ENCODE measurements around the gene FAR2.
A peak's percentile ranks its signal among the peaks of the same experiment; 100 is the strongest.

FAR2 gene

GRCh38 chr12:29317556-29318363, 168.7 kb downstream of the FAR2 start:
- H3K4me3 Mint-ChIP-seq: no peak overlapping the region

GRCh38 chr12:29320295-29321085, 171.4 kb downstream of the FAR2 start:
- Mint-ChIP-seq H3K9me3 (no peaks in the 10 kb centered on the region), H3K27ac (no peak overlapping the region), H3K27me3 (no peaks in the 10 kb centered on the region), H3K36me3 (ENCODE audit: low read depth) (peaks cover 33% of the 10 kb centered on the region), H3K4me1 (ENCODE audit: low read depth) (peaks cover 11% of the 10 kb centered on the region), H3K4me3 (no peak overlapping the region)

More at GRCh38 chr12:29317556-29318363, 168.7 kb downstream of the FAR2 start:
- Mint-ChIP-seq H3K27ac (no peak overlapping the region), H3K27me3 (no peaks in the 10 kb centered on the region), H3K4me1 (ENCODE audit: low read depth) (peaks cover 11% of the 10 kb centered on the region), H3K36me3 (ENCODE audit: low read depth) (peaks cover 17% of the 10 kb centered on the region), H3K9me3 (no peaks in the 10 kb centered on the region)

- Mint-ChIP-seq H3K4me1 (ENCODE audit: low read depth) (peaks cover 10% of the 10 kb centered on the region), H3K27ac (no peak overlapping the region), H3K4me3 (no peak overlapping the region), H3K27me3 (no peaks in the 10 kb centered on the region), H3K9me3 (no peaks in the 10 kb centered on the region), H3K36me3 (ENCODE audit: low read depth) (peaks cover 43% of the 10 kb centered on the region)
These were observed 173.1 kb downstream of the FAR2 start for GRCh38 chr12:29322157-29322556.

- Mint-ChIP-seq H3K36me3 (ENCODE audit: low read depth) (peaks cover 38% of the 10 kb centered on the region), H3K4me1 (ENCODE audit: low read depth) (no peaks in the 10 kb centered on the region), H3K27ac (no peak overlapping the region), H3K4me3 (no peak overlapping the region), H3K27me3 (no peaks in the 10 kb centered on the region), H3K9me3 (no peaks in the 10 kb centered on the region)
These were observed 180.3 kb downstream of the FAR2 start for GRCh38 chr12:29329411-29329810.

GRCh38 chr12:29333178-29333577, 184.1 kb downstream of the FAR2 start:
- no peaks in the 10 kb centered on the region for H3K9me3 Mint-ChIP-seq
- no peak overlapping the region for H3K27ac Mint-ChIP-seq
- peaks cover 21% of the 10 kb centered on the region for H3K36me3 Mint-ChIP-seq (ENCODE audit: low read depth)
- H3K27me3 Mint-ChIP-seq: no peaks in the 10 kb centered on the region
- no peak overlapping the region for H3K4me3 Mint-ChIP-seq
- no peaks in the 10 kb centered on the region for H3K4me1 Mint-ChIP-seq (ENCODE audit: low read depth)

- Mint-ChIP-seq H3K4me1 (ENCODE audit: low read depth) (no peaks in the 10 kb centered on the region), H3K27ac (no peak overlapping the region), H3K4me3 (no peak overlapping the region)
These were observed 185.9 kb downstream of the FAR2 start for GRCh38 chr12:29334937-29335336.

GRCh38 chr12:29337325-29337724, 188.2 kb downstream of the FAR2 start:
- Mint-ChIP-seq H3K27me3 (no peaks in the 10 kb centered on the region), H3K9me3 (no peaks in the 10 kb centered on the region), H3K36me3 (ENCODE audit: low read depth) (peaks cover 30% of the 10 kb centered on the region), H3K27ac (no peak overlapping the region), H3K4me1 (ENCODE audit: low read depth) (no peaks in the 10 kb centered on the region), H3K4me3 (no peak overlapping the region)

More at GRCh38 chr12:29334937-29335336, 185.9 kb downstream of the FAR2 start:
- Mint-ChIP-seq H3K9me3 (no peaks in the 10 kb centered on the region), H3K27me3 (no peaks in the 10 kb centered on the region), H3K36me3 (ENCODE audit: low read depth) (peaks cover 23% of the 10 kb centered on the region)

- H3K9me3 Mint-ChIP-seq: no peaks in the 10 kb centered on the region
- peaks cover 54% of the 10 kb centered on the region for H3K36me3 Mint-ChIP-seq (ENCODE audit: low read depth)
- no peak overlapping the region for H3K4me3 Mint-ChIP-seq
- H3K27ac Mint-ChIP-seq: no peak overlapping the region
- no peaks in the 10 kb centered on the region for H3K27me3 Mint-ChIP-seq
- H3K4me1 Mint-ChIP-seq (ENCODE audit: low read depth): peaks cover 14% of the 10 kb centered on the region
These were observed 194.1 kb downstream of the FAR2 start for GRCh38 chr12:29343022-29343799.

GRCh38 chr12:29346769-29347421, 197.8 kb downstream of the FAR2 start:
- no peak overlapping the region for H3K4me3 Mint-ChIP-seq
- H3K27me3 Mint-ChIP-seq: no peaks in the 10 kb centered on the region
- H3K9me3 Mint-ChIP-seq: no peaks in the 10 kb centered on the region
- peak overlapping the region; percentile 73 for H3K27ac Mint-ChIP-seq
- H3K36me3 Mint-ChIP-seq (ENCODE audit: low read depth): peaks cover 51% of the 10 kb centered on the region
- H3K4me1 Mint-ChIP-seq (ENCODE audit: low read depth): peaks cover 14% of the 10 kb centered on the region

GRCh38 chr12:29350080-29350479, 201.0 kb downstream of the FAR2 start:
- H3K4me3 Mint-ChIP-seq: no peak overlapping the region

GRCh38 chr12:29354954-29355353, 205.9 kb downstream of the FAR2 start:
- Mint-ChIP-seq H3K4me3 (no peak overlapping the region), H3K36me3 (ENCODE audit: low read depth) (peaks cover 42% of the 10 kb centered on the region), H3K4me1 (ENCODE audit: low read depth) (no peaks in the 10 kb centered on the region), H3K9me3 (no peaks in the 10 kb centered on the region), H3K27me3 (no peaks in the 10 kb centered on the region), H3K27ac (no peak overlapping the region)

More at GRCh38 chr12:29350080-29350479, 201.0 kb downstream of the FAR2 start:
- Mint-ChIP-seq H3K36me3 (ENCODE audit: low read depth) (peaks cover 40% of the 10 kb centered on the region), H3K4me1 (ENCODE audit: low read depth) (peaks cover 14% of the 10 kb centered on the region), H3K27me3 (no peaks in the 10 kb centered on the region), H3K27ac (no peak overlapping the region), H3K9me3 (no peaks in the 10 kb centered on the region)

GRCh38 chr12:29365091-29365490, 216.0 kb downstream of the FAR2 start:
- Mint-ChIP-seq H3K4me3 (no peak overlapping the region), H3K36me3 (ENCODE audit: low read depth) (peaks cover 57% of the 10 kb centered on the region), H3K27ac (no peak overlapping the region), H3K27me3 (no peaks in the 10 kb centered on the region), H3K4me1 (ENCODE audit: low read depth) (peaks cover 13% of the 10 kb centered on the region), H3K9me3 (no peaks in the 10 kb centered on the region)

- H3K4me1 Mint-ChIP-seq (ENCODE audit: low read depth): peaks cover 31% of the 10 kb centered on the region
- no peak overlapping the region for H3K4me3 Mint-ChIP-seq
- H3K27ac Mint-ChIP-seq: no peak overlapping the region
- H3K27me3 Mint-ChIP-seq: no peaks in the 10 kb centered on the region
- H3K36me3 Mint-ChIP-seq (ENCODE audit: low read depth): peaks cover 38% of the 10 kb centered on the region
- H3K9me3 Mint-ChIP-seq: no peaks in the 10 kb centered on the region
These were observed 224.9 kb downstream of the FAR2 start for GRCh38 chr12:29374012-29374411.

- peaks cover 35% of the 10 kb centered on the region for H3K36me3 Mint-ChIP-seq (ENCODE audit: low read depth)
- no peak overlapping the region for H3K27ac Mint-ChIP-seq
- no peak overlapping the region for H3K4me3 Mint-ChIP-seq
- H3K27me3 Mint-ChIP-seq: no peaks in the 10 kb centered on the region
- no peaks in the 10 kb centered on the region for H3K9me3 Mint-ChIP-seq
- H3K4me1 Mint-ChIP-seq (ENCODE audit: low read depth): peaks cover 40% of the 10 kb centered on the region
These were observed 225.8 kb downstream of the FAR2 start for GRCh38 chr12:29374913-29375312.

Data from stimulated activated naive CD8-positive, alpha-beta T cell treated with anti-CD3 and anti-CD28 coated beads, Interleukin-15, Interleukin-2, amounts not matched to agents 100 ng/mL and 50 ng/mL, for 24 hours (primary cell).